Parathyroid adenoma (tissue), 2 donors: ENCODE data around the gene PSMB3.

ENCODE experiments used
- H2AFZ ChIP-seq: fragments of 300-600 bp; sonication (generic); one replicate; pipeline ENCODE4 v1.7.0; 2017; ENCODE audit warnings: antibody characterized with exemption, mild to moderate bottlenecking
- H3K27ac ChIP-seq: fragments of 300-600 bp; sonication (generic); one replicate; pipeline ENCODE4 v1.7.0; 2017
- H3K27me3 ChIP-seq: fragments of 300-600 bp; sonication (generic); one replicate; pipeline ENCODE4 v1.7.0; 2017; ENCODE audit warnings: low read length; ENCODE audit not compliant: control insufficient read depth, insufficient read depth
- H3K36me3 ChIP-seq: fragments of 300-600 bp; sonication (generic); one replicate; pipeline ENCODE4 v1.7.0; 2017; ENCODE audit warnings: low read length; ENCODE audit not compliant: control insufficient read depth, insufficient read depth
- H3K4me1 ChIP-seq: fragments of 300-600 bp; sonication (generic); one replicate; pipeline ENCODE4 v1.7.0; 2017; ENCODE audit warnings: control low read depth
- H3K4me2 ChIP-seq: fragments of 300-600 bp; sonication (generic); one replicate; pipeline ENCODE4 v1.7.0; 2017; ENCODE audit warnings: low read length
- H3K4me3 ChIP-seq: fragments of 300-600 bp; sonication (generic); one replicate; pipeline ENCODE4 v1.7.0; 2017; ENCODE audit warnings: low read depth, low read length
- H3K79me2 ChIP-seq: fragments of 300-600 bp; sonication (generic); one replicate; pipeline ENCODE4 v1.7.0; 2017; ENCODE audit warnings: control low read depth
- H3K9ac ChIP-seq: fragments of 300-600 bp; sonication (generic); one replicate; pipeline ENCODE4 v1.7.0; 2017; ENCODE audit warnings: mild to moderate bottlenecking
- H3K9me3 ChIP-seq: fragments of 300-600 bp; sonication (generic); one replicate; pipeline ENCODE4 v1.7.0; 2017; ENCODE audit warnings: low read length; ENCODE audit not compliant: control insufficient read depth
- CTCF ChIP-seq: fragments of 300-600 bp; sonication (generic); IDR thresholded peaks from one replicate; pipeline ENCODE4 v1.7.0; 2017; ENCODE audit warnings: antibody characterized with exemption, mild to moderate bottlenecking
- donor health status: primary hyperparathyroidism.

PSMB3 gene

DNA sequence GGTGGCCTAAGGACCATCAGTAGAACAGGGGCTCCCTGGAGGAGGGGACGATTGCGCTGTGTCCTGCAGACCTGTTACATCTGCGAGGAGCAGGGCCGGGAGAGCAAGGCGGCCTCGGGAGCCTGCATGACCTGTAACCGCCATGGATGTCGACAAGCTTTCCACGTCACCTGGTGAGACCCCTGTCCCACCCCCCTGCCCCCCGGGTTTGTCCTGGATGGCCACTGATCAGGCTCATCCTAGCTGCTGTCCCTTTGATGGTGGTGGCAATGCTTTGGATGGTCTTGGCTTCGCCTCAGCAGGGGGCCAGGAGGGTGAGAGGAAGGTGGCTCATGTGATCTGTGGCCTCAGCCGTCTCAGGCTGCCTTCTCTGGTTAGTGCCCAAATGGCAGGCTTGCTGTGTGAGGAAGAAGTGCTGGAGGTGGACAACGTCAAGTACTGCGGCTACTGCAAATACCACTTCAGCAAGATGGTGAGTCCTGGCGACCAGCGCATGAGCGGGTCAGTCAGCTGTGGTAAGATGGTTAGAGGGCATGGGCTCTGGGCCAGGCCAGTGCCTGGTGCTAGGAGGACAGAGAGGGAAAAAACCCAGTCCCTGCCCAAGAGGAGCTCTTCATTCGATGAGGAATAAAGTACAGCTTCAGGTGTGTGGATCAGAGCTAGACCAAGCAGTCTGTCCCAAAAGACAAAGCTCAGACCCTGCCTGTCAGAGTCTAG, 43.3 kb upstream of the PSMB3 start:
- H3K27me3 ChIP-seq = no peaks in the 10 kb centered on the region
- peaks cover 4% of the 10 kb centered on the region for H3K4me1 ChIP-seq
- H3K4me2 ChIP-seq = no peak overlapping the region
- H3K79me2 ChIP-seq = no peaks in the 10 kb centered on the region
- H3K9ac ChIP-seq = no peak overlapping the region
- H2AFZ ChIP-seq = no peak overlapping the region
- H3K36me3 ChIP-seq = no peaks in the 10 kb centered on the region
- no peak overlapping the region for H3K4me3 ChIP-seq
- H3K9me3 ChIP-seq = no peaks in the 10 kb centered on the region
- no peak for TF ChIP-seq CTCF
- H3K27ac ChIP-seq = no peak overlapping the region

- Histone ChIP-seq H3K79me2 (no peaks in the 10 kb centered on the region), H3K4me1 (peaks cover 4% of the 10 kb centered on the region), H3K9me3 (no peaks in the 10 kb centered on the region), H3K4me3 (no peak overlapping the region), H3K9ac (no peak overlapping the region), H3K27me3 (no peaks in the 10 kb centered on the region), H3K27ac (no peak overlapping the region), H3K4me2 (no peak overlapping the region), H2AFZ (no peak overlapping the region), H3K36me3 (no peaks in the 10 kb centered on the region)
- TF ChIP-seq CTCF = no peak
Measured at GRCh38 chr17:38709864-38710603, 42.5 kb upstream of the PSMB3 start.

- Histone ChIP-seq H3K9ac (no peak overlapping the region), H3K27ac (no peak overlapping the region), H3K9me3 (no peaks in the 10 kb centered on the region), H3K36me3 (no peaks in the 10 kb centered on the region), H3K4me2 (no peak overlapping the region), H3K27me3 (no peaks in the 10 kb centered on the region), H3K4me3 (no peak overlapping the region), H3K79me2 (no peaks in the 10 kb centered on the region), H3K4me1 (peaks cover 4% of the 10 kb centered on the region), H2AFZ (no peak overlapping the region)
- TF ChIP-seq CTCF = no peak
Measured at GRCh38 chr17:38710604-38710962, 42.0 kb upstream of the PSMB3 start.

DNA sequence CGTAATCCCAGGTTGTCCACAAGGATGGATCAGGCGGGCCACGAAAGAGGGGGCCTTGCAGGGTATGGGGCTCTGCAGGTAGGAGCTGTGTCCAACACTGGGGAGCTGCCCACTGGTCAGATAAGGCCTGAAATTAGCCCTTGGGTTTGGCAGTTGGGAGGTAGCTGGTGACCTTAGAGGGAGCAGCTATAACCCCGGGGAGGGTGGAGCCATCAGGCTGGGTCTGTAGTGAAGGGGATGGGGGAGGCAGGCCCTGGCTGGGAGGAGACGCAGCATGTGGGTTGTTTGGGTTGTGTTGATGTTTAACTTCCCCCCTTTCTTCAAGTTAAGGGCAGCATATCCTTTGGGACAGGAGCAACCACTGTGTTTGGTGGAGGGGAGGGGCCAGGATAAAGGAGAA, 41.6 kb upstream of the PSMB3 start:
- H3K79me2 ChIP-seq = no peaks in the 10 kb centered on the region
- peaks cover 4% of the 10 kb centered on the region for H3K4me1 ChIP-seq
- no peaks in the 10 kb centered on the region for H3K36me3 ChIP-seq
- H3K4me3 ChIP-seq = no peak overlapping the region
- no peak overlapping the region for H2AFZ ChIP-seq
- no peaks in the 10 kb centered on the region for H3K9me3 ChIP-seq
- no peaks in the 10 kb centered on the region for H3K27me3 ChIP-seq
- H3K9ac ChIP-seq = no peak overlapping the region
- H3K27ac ChIP-seq = no peak overlapping the region
- H3K4me2 ChIP-seq = no peak overlapping the region
- TF ChIP-seq CTCF = no peak
